Inferior parietal cortex (tissue), 1 donor: Measurements from ENCODE around the gene PTH2R.
"Not testable (repeated sequence)": the region's sequence is repeated elsewhere in the genome, so short reads cannot be mapped to it uniquely, and the experiment has no call there.

Source experiments
- DNase-seq: peaks from one replicate; pipeline ENCODE4 v3.0.0-alpha.2; 2016; ENCODE audit errors: extremely low spot score

The PTH2R gene

DNA sequence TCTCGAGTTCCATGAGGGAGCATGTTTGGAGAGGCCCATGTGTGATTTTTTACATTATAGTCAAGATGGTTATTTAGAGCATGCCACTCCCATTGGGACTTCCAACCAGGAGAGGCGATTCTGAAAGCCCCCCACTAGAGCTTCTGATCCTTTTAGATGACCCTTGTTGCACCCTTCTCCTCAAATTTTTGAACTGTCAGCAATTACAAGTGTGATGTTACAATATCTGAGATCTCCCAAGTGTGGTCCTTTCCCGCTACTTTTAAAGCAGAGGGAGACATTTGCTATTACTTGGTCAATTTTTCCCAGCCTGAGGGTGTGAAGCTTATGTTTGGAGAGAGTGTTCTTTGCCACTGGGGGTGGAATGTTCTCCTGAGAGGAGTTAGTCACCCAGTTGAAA, 16.7 kb upstream of the PTH2R start:
- DNase-seq, result no peak

DNA sequence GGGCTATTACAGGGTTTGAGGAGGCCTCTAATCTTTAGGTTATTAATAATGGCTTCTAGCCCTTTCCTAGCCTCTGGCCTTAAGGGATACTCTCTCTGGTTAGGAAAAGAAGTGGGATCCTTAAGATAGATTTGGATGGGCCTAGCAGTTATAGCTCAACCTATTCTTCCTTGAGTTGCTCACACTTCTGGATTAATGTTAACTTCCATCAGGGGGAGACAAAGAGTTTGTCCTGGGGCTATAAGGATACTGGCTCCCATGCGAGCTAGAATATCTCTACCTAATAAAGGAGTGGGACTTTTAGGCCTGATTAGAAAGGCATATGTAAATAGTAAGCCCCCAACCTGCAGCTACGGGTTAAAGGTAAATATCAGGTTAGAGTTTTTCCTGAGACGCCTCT, 14.3 kb upstream of the PTH2R start:
- DNase-seq, result no peak

- DNase-seq, result not testable (repeated sequence)
Measured at GRCh38 chr2:208396796-208397195, 9.8 kb upstream of the PTH2R start.

DNA sequence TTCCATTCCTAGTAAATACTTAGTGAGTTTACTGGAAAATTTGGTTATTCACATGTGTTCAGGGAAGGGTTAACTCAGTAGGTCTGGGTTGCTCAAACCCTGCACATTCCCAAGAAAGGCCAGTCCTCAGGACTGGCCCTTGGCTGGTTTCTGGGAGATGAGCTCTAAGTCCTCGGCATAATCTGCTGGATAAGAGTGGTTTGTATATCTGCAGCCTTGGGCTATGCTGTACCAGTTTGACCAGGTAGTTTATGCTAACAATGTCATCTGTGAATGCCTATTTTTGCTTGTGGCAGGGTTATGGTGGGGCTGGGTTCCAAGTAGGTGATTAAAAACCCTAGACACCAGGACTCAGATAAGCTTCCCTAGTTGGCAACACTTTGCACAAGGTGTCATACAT, 7.4 kb upstream of the PTH2R start:
- DNase-seq, result no peak

GRCh38 chr2:208407667-208408066, 1.1 kb downstream of the PTH2R start:
- peak; percentile 39 for DNase-seq

- DNase-seq, result no peak
Measured at GRCh38 chr2:208413931-208414330, 7.3 kb downstream of the PTH2R start.

DNA sequence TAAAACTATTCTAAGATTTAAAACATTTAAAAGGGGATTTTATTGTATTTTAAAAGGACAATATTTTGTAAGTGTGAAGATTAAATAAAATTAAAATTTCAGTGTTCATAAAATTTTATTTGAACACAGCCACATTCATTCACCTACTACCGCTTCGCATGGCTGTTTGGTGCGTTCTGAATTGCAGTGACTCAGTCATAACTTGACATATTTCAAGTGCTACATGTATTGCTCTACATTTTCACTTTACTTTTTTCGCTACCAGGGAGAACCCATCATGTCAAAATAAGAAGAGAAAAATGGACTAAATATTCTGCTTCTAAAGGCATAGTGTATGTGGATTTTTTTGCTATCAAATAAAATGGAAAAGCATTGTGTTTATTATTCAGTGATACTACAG, 8.7 kb downstream of the PTH2R start:
- no peak for DNase-seq

DNA sequence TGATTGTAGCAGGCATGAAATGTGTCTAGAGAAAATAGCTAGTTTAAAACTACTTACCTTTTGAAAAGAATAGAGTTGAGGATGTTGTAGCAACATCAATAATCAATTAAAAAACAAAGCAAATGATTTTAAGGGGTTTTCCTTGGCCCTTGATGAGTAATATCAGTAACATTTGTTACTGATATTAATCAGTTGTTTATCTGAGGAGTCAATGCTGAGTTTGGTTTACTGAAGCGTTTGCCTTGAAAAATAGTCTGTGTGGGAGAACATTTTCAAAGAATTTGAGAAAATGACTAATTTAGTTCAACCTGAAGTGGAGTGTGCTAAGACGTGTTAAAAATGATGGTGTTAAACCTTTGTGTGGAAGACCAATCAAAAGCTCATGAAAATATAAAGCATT, 9.3 kb downstream of the PTH2R start:
- DNase-seq, result no peak

DNA sequence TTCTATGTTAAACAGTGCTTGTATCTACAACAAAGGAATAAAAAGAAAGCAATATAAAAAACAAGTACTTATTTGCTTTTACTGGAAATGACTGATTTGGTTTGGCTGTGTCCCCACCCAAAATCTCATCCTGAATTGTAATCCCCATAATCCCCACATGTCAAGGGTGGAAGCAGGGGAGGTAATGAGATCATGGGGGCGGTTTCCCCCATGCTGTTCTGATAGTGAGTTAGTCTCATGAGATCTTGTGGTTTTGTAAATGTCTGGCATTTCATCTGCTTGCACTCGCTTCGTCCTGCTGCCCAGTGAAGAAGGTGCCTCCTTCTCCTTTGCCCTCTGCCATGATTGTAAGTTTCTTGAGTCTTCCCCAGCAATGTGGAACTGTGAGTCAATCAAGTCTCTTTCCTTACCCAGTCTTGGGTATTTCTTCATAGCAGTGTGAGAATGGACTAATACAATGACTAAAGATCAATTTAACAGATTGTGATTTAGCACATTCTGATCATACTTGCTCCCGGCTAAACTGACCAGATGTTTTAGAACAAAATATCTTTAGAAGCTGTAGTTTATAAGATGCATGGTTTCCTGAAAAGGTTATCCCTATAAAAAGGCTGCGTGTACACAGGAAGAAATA, 19.9 kb downstream of the PTH2R start:
- DNase-seq, result no peak

- no peak for DNase-seq
Measured at GRCh38 chr2:208437755-208438154, 31.2 kb downstream of the PTH2R start.

DNA sequence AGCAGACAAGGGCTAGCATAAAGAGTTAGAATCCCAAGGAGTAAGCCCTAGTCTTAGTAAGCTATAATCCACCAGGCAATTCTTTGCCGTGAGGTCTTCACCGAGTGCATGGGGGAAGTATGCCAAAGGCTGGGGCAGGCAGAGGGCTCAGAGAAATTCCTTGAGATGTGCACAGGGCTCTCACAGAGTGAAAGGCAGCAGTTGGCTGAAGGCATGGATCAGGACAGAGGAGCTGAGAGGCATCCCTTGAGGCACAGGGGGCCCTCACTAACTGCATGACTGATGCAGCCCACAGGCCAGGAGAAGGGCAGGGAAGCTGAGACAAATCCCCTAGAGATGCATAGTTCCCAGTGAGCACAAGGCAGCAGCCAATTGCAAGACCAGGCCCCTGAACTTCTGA, 34.1 kb downstream of the PTH2R start:
- DNase-seq, result no peak

DNA sequence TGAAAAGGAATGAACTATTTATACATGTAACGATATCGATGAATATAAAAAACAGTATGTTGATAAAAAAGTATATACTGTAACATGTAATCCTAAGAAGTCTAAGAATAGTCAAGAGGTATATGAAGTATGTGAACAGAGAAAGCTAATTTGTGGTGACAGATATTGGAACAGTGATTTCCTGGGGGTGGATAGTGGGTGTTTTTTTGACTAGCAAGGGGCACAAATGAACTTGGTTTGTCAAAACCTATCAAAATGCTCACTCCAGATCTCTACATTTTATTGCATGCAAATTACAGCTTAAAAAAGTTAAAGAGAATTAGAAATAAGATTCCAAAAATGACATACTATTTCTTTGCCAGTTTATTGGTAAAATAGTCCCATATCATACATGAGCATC, 35.4 kb downstream of the PTH2R start:
- no peak for DNase-seq

DNA sequence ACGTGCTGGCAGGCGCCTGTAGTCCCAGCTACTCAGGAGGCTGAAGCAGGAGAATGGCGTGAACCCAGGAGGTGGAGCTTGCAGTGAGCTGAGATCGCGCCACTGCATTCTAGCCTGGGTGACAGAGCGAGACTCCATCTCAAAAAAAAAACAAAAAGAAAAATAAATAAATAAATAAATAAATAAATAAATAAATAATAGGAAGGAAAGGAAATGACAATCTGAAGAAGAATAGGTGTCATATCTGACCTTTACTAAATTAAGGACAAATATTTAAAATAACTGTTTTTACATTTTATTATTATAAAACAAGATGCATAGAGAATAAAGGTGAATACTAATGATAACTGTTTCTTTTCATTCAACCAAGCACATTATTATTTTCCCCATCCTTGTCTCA, 40.9 kb downstream of the PTH2R start:
- DNase-seq, result not testable (repeated sequence)

DNA sequence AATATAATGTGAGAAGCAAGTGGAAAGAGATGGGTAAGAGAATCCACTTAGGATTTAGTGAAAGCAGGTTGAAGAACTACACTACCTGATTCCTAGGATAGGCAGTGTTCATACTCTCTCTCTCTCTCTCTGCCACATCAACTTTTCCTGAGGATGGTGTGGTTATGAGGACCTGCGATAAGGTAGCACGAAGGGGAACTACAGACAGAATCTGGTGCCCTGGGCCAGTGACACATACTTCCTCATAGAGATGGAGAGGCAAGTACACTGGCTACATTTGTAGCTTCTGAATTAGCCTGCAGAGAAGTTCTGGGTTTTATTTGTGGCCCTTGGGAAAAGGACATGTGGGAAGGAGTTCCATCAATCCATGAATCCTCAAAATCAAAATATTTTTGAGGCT, 44.5 kb downstream of the PTH2R start:
- no peak for DNase-seq

- DNase-seq, result no peak
Measured at GRCh38 chr2:208454861-208455260, 48.3 kb downstream of the PTH2R start.

DNA sequence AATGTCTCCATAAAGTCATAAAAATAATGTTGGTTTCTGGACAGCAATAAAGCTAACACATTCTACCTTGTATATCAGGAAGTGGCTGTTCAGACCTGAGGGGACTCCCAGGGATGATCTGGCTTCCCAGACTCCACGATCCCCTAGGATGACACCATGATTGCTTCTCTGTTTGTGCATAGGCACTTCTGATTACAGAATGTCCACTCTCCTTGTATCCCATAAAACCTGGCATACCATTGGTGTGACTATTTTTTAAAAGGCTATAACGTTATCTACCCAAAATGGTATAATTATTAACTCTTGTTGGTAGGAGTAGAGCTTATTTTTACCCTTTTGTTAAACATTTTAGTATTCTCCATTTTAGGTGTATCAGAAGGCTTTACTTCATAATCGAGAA, 57.1 kb downstream of the PTH2R start:
- DNase-seq, result no peak

- no peak for DNase-seq
Measured at GRCh38 chr2:208464205-208464604, 57.6 kb downstream of the PTH2R start.

- peak; percentile 36 for DNase-seq
Measured at GRCh38 chr2:208466151-208466919, 59.7 kb downstream of the PTH2R start.

- DNase-seq, result no peak
Measured at GRCh38 chr2:208466920-208467298, 60.3 kb downstream of the PTH2R start.

DNA sequence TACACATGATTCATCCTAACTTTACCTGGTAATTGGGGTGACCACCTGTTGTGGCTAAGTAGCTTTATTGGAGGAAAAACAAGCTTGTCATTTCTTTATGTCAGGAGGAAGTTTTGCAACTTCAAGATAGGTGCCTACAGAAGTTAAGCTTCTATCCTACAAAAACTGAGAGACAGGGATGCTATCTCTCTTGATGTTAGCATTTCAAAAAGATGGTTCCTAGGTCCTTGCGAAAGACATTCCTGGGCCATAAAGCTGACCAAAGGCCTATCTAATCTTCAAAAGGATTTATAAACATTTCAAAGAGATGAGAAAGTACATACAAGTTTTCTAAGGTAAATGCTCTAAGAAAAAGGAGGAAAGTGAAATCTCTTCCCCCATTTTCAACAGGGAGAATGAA, 61.0 kb downstream of the PTH2R start:
- DNase-seq, result no peak

GRCh38 chr2:208477741-208478140, 71.1 kb downstream of the PTH2R start:
- DNase-seq, result no peak

GRCh38 chr2:208479342-208479741, 72.8 kb downstream of the PTH2R start:
- DNase-seq, result no peak

- not testable (repeated sequence) for DNase-seq
Measured at GRCh38 chr2:208481945-208482344, 75.4 kb downstream of the PTH2R start.
